PFSK-1 (cell line): Measurements from ENCODE around the gene OAS1.

Source experiments
- FOXP2 ChIP-seq: optimal IDR thresholded peaks from 2 replicates; pipeline ENCODE3; 2011; ENCODE audit warnings: borderline replicate concordance, control low read depth, inconsistent platforms; ENCODE audit not compliant: insufficient read depth; ENCODE audit errors: extremely low read length, extremely low read depth
- POLR2AphosphoS5 ChIP-seq: IDR thresholded peaks from 2 replicates; pipeline ENCODE4 v1.6.1; 2012; ENCODE audit warnings: low read depth, mild to moderate bottlenecking, control low read depth, low read length, moderate library complexity
- SIN3A ChIP-seq: IDR thresholded peaks from 2 replicates; pipeline ENCODE4 v1.6.1; 2012; ENCODE audit warnings: mild to moderate bottlenecking, low read length, moderate library complexity, borderline replicate concordance; ENCODE audit not compliant: insufficient read depth
- TAF1 ChIP-seq: IDR thresholded peaks from 2 replicates; pipeline ENCODE4 v1.6.1; 2012; ENCODE audit warnings: low read length, control low read depth, borderline replicate concordance; ENCODE audit not compliant: insufficient read depth
- TF ChIP-seq, protein P1 (sequence below), 2 experiments: IDR thresholded peaks; 2 replicates each; pipeline versions ENCODE4 v1.6.1 to v1.8.0; 2011 to 2012; ENCODE audit warnings: low read depth in 2 of 2, low read length in 2 of 2, control low read depth in 1 of 2, inconsistent platforms in 1 of 2, mild to moderate bottlenecking in 1 of 2, moderate library complexity in 1 of 2; ENCODE audit not compliant: insufficient read depth in 1 of 2

OAS1 gene

DNA sequence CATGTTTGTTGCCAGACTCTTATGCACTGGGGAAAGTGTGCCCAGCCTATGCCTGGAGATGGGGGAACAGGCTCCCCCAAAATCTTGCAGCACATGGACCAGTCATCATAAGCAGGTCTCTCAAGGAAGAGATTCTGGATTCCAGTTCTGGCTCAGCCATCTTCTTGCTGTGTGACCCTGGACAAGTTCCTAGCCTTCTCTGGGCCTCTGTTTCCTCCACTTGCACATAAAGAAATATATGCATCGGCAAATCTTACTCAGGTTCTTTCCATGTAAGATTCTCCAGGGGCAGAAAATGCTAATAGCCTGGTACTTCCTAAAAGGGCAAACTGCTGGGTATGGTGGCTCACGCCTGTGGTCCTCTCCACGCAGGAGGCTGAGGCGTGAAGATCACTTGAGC, 38.8 kb downstream of the OAS1 start:
- TF ChIP-seq SIN3A (no peak), POLR2AphosphoS5 (no peak), TAF1 (no peak)
- TF ChIP-seq, protein P1, sequence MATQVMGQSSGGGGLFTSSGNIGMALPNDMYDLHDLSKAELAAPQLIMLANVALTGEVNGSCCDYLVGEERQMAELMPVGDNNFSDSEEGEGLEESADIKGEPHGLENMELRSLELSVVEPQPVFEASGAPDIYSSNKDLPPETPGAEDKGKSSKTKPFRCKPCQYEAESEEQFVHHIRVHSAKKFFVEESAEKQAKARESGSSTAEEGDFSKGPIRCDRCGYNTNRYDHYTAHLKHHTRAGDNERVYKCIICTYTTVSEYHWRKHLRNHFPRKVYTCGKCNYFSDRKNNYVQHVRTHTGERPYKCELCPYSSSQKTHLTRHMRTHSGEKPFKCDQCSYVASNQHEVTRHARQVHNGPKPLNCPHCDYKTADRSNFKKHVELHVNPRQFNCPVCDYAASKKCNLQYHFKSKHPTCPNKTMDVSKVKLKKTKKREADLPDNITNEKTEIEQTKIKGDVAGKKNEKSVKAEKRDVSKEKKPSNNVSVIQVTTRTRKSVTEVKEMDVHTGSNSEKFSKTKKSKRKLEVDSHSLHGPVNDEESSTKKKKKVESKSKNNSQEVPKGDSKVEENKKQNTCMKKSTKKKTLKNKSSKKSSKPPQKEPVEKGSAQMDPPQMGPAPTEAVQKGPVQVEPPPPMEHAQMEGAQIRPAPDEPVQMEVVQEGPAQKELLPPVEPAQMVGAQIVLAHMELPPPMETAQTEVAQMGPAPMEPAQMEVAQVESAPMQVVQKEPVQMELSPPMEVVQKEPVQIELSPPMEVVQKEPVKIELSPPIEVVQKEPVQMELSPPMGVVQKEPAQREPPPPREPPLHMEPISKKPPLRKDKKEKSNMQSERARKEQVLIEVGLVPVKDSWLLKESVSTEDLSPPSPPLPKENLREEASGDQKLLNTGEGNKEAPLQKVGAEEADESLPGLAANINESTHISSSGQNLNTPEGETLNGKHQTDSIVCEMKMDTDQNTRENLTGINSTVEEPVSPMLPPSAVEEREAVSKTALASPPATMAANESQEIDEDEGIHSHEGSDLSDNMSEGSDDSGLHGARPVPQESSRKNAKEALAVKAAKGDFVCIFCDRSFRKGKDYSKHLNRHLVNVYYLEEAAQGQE (IDR thresholded peaks at IDR 0.05; ENCODE audit: insufficient read depth in 1 of 2, low read depth in 2 of 2, low read length in 2 of 2), result no peak

DNA sequence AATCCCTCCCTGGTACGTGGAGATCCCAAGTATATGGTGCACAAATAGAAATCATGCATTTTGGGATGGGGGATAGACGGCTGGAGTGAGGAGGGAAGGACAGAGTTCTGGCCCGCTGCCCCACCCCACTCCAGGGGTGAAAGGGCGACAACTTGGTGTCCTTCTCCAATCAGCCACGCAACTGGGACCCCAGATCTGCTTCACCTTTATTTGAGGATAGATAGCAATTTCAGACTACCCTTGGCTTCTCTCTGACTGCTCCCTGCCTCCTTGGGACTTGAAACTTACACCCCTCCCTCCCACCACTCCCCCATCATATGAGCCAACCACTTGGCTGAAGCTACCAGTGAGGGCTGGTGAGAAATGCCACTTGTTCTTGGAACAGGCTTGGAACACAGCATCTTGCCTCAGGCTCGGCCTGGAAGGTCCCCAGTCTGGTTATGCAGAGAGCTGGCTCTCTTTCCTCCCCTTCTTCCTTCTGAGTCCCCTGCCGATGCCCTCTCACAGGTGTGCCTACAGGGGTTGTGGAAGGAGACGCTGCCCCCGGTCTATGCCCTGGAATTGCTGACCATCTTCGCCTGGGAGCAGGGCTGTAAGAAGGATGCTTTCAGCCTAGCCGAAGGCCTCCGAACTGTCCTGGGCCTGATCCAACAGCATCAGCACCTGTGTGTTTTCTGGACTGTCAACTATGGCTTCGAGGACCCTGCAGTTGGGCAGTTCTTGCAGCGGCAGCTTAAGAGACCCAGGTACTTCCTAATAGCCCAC, 39.7 kb downstream of the OAS1 start:
- TF ChIP-seq TAF1 (no peak), FOXP2 (no peak), SIN3A (no peak), POLR2AphosphoS5 (no peak)
- TF ChIP-seq, protein P1 (IDR thresholded peaks at IDR 0.05; ENCODE audit: insufficient read depth in 1 of 2, low read depth in 2 of 2, low read length in 2 of 2), result no peak

DNA sequence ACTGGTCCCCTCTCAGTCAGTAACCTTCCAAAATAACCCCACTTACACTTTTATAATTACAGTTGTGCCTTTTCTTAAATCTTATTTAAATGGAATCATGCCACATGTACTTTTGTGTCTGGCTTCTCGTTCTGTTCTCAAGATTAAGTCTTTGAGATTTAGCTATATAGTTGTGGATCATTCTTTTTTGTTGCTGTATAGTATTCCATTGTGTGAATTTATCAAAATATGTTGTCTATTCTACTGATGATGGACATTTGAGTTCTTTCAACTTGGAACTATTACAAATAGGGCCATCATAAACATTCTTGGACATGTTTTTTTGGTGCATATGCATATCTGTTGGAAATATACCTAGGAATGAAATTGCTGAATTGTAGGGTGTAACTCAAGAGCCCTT, 40.6 kb downstream of the OAS1 start:
- no peak for TF ChIP-seq TAF1
- TF ChIP-seq FOXP2, result no peak
- no peak for TF ChIP-seq POLR2AphosphoS5
- TF ChIP-seq, protein P1 (IDR thresholded peaks at IDR 0.05; ENCODE audit: insufficient read depth in 1 of 2, low read depth in 2 of 2, low read length in 2 of 2), result no peak
- TF ChIP-seq SIN3A, result no peak

DNA sequence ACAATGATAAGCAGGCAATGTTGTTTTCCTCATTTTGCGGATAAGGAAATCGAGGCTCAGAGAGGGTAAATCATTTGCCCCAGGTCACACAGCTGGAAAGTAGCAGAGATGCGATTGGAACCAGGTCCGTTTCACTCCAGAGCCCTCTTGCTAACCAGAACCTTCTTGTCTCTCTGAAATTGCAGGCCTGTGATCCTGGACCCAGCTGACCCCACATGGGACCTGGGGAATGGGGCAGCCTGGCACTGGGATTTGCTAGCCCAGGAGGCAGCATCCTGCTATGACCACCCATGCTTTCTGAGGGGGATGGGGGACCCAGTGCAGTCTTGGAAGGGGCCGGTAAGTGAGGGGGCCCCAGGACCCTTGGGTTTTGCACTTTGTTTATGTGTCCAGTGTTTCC, 41.0 kb downstream of the OAS1 start:
- TF ChIP-seq TAF1 (no peak), FOXP2 (no peak), POLR2AphosphoS5 (no peak), SIN3A (no peak)
- TF ChIP-seq, protein P1 (IDR thresholded peaks at IDR 0.05; ENCODE audit: insufficient read depth in 1 of 2, low read depth in 2 of 2, low read length in 2 of 2), result no peak
